Panc1 (cell line): ENCODE results near the gene PPP6R2. TPM values are rescaled to one million over a fixed set of nuclear protein-coding genes. Genes with fewer than 3 reads are reported as not detected.

Experiments used
- ATAC-seq: fragments of 200-7000 bp; cut with Tn5 transposase; 2 replicates; pipeline ENCODE4 v1.9.1; 2020; ENCODE audit warnings: mild to moderate bottlenecking, moderate library complexity
- BruUV-seq: library from RNA; stranded (reverse); fragments of 400-500 nt; replicated peaks from 2 replicates; lab custom pipeline; 2021; lab: Mats Ljungman, UMichigan
- CTCF ChIA-PET: fragments of 300-600 bp; sonication (Branson Sonifier 250); formaldehyde crosslinking; loops from one replicate; lab custom pipeline; 2022; ENCODE audit warnings: antibody characterized with exemption; lab: Charles Lee
- POLR2A ChIA-PET: fragments of 300-600 bp; sonication (Branson Sonifier 250); formaldehyde crosslinking; loops from one replicate; lab custom pipeline; 2022; ENCODE audit warnings: antibody characterized with exemption; lab: Charles Lee
- DNase-seq: peaks from one replicate; pipeline ENCODE4 v3.0.0-alpha.2; 2010; ENCODE audit warnings: low read depth, low spot score
- H3K27ac ChIP-seq: 2 replicates; pipeline ENCODE4 v1.5.1; 2011; ENCODE audit warnings: mild to moderate bottlenecking, low read length, inconsistent platforms
- H3K27me3 ChIP-seq: fragments of 200-500 bp; sonication (Bioruptor generic); 2 replicates; pipeline ENCODE4 v1.6.0; 2014; ENCODE audit warnings: low read length, inconsistent platforms; ENCODE audit not compliant: control insufficient read depth, insufficient read depth
- H3K36me3 ChIP-seq: fragments of 200-500 bp; sonication (Bioruptor generic); 2 replicates; pipeline ENCODE4 v1.5.1; 2014; ENCODE audit warnings: inconsistent platforms, mild to moderate bottlenecking, low read length, moderate library complexity; ENCODE audit not compliant: control insufficient read depth, insufficient read depth
- H3K4me1 ChIP-seq: 2 replicates; pipeline ENCODE4 v1.5.1; 2011; ENCODE audit warnings: inconsistent platforms, mild to moderate bottlenecking, low read length, moderate library complexity; ENCODE audit not compliant: control insufficient read depth, insufficient read depth
- H3K4me3 ChIP-seq, 2 experiments: 2 replicates each; pipeline ENCODE4 v1.5.1; 2011 to 2012; ENCODE audit warnings: low read depth in 2 of 2, low read length in 2 of 2, mild to moderate bottlenecking in 2 of 2, inconsistent platforms in 1 of 2, moderate library complexity in 1 of 2
- H3K9me3 ChIP-seq: fragments of 200-500 bp; sonication (Bioruptor generic); 2 replicates; pipeline ENCODE4 v1.5.1; 2014; ENCODE audit warnings: low read depth, mild to moderate bottlenecking, inconsistent platforms, low read length, moderate library complexity; ENCODE audit not compliant: control insufficient read depth, insufficient read depth
- CTCF ChIP-seq: fragments of 450-650 bp; IDR thresholded peaks from 2 replicates; pipeline ENCODE4 v1.5.1; 2017; ENCODE audit warnings: mild to moderate bottlenecking
- POLR2AphosphoS5 ChIP-seq: IDR thresholded peaks from 2 replicates; pipeline ENCODE4 v1.6.1; 2012; ENCODE audit warnings: mild to moderate bottlenecking, low read depth, low read length, moderate library complexity
- REST ChIP-seq, 2 experiments: IDR thresholded peaks; 2 replicates each; pipeline ENCODE4 v1.6.1; 2011 to 2012; ENCODE audit warnings: low read depth in 2 of 2, control low read depth in 1 of 2, low read length in 1 of 2, mild to moderate bottlenecking in 1 of 2, moderate library complexity in 1 of 2; ENCODE audit not compliant: insufficient read depth in 1 of 2
- SIN3A ChIP-seq: IDR thresholded peaks from 2 replicates; pipeline ENCODE4 v1.6.1; 2012; ENCODE audit warnings: low read depth, mild to moderate bottlenecking, low read length, moderate library complexity, borderline replicate concordance; ENCODE audit not compliant: insufficient read depth
- TCF7L2 ChIP-seq: IDR thresholded peaks from 2 replicates; pipeline ENCODE4 v1.6.1; 2011; ENCODE audit warnings: mild to moderate bottlenecking, low read depth, low read length, inconsistent platforms
- in situ Hi-C: cut with HindIII; loops from 2 replicates; pipeline ENCODE4 v1.10.0; 2016; ENCODE audit warnings: low sequenced_read_pairs, low pct_unique_long_range_greater_than_20kb
- intact Hi-C: fragments of 100-400 bp; cut with micrococcal nuclease; formaldehyde crosslinking; loops from one replicate; pipeline ENCODE4 v1.10.0; 2022; ENCODE audit not compliant: unreplicated experiment
- total RNA-seq: library from RNA; stranded (reverse); gene quantifications from one replicate; pipeline ENCODE4 v1.2.1, GENCODE V29; 2021; ENCODE audit not compliant: unreplicated experiment

The PPP6R2 gene
- total RNA-seq, 1 experiment from 2014 or later = 52.8 TPM

DNA sequence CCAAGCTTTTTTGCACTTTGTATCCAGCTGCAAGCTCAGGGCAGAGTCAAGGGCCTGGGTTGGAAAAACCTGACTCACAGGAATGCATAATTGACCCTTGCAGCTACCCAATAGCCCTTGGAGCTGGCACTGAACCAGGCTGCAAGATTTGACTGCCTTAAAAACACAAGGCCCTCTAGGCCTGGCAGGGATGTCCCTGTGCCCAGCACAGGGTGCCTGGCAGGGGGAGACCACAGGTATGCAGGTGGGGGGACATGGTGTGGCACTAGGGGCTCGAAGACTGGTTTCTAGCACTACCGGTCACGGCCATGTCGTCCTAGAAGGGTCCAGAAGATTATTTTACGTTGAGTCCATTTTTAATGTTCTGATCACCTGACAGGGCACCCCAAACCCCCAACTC is 101.5 kb downstream of the PPP6R2 start:
- in situ Hi-C loops = no loop called here
- H3K4me1 ChIP-seq = peaks cover 22% of the 10 kb centered on the region
- no peaks in the 10 kb centered on the region for H3K27me3 ChIP-seq
- no peak for TF ChIP-seq TCF7L2
- TF ChIP-seq POLR2AphosphoS5 = no peak; the same call in 1 of the 2 replicates
- TF ChIP-seq SIN3A = no peak
- TF ChIP-seq CTCF = no peak
- no peak for TF ChIP-seq REST (IDR thresholded peaks at IDR 0.05; ENCODE audit: insufficient read depth in 1 of 2, low read depth in 2 of 2, low read length in 1 of 2)
- peak overlapping the region; percentile 70 for H3K27ac ChIP-seq
- no peak overlapping the region for H3K4me3 ChIP-seq
- ATAC-seq (peak; percentile 38), DNase-seq (no peak)
- ChIA-PET POLR2A (interaction anchor here (0.5 to 0.7 kb wide), 2 partner anchors 192 to 250 kb away, joined by 3 to 5 read pairs; no protein-coding TSS in a partner anchor), CTCF (no interaction called here)
- BruUV-seq = no TSS peak
- no peaks in the 10 kb centered on the region for H3K9me3 ChIP-seq
- intact Hi-C loops = no loop called here
- no peaks in the 10 kb centered on the region for H3K36me3 ChIP-seq

GRCh38 chr22:50445071-50445879 is 102.1 kb downstream of the PPP6R2 start:
- POLR2A ChIA-PET = interaction anchor here (0.5 to 0.6 kb wide), 2 partner anchors 51 to 192 kb away, joined by 5 to 20 read pairs; no protein-coding TSS in a partner anchor
- peaks cover 22% of the 10 kb centered on the region for H3K4me1 ChIP-seq
- H3K27ac ChIP-seq = peak overlapping the region; percentile 70
- TF ChIP-seq REST (IDR thresholded peaks at IDR 0.05; ENCODE audit: insufficient read depth in 1 of 2, low read depth in 2 of 2, low read length in 1 of 2) (no peak), CTCF (no peak), POLR2AphosphoS5 (no peak), TCF7L2 (no peak), SIN3A (no peak)
- ATAC-seq = peak; percentile 27
- H3K36me3 ChIP-seq = no peaks in the 10 kb centered on the region
- DNase-seq = no peak
- BruUV-seq = TSS peak; percentile 71
- no peak overlapping the region for H3K4me3 ChIP-seq
- CTCF ChIA-PET = no interaction called here
- H3K27me3 ChIP-seq = no peaks in the 10 kb centered on the region
- no peaks in the 10 kb centered on the region for H3K9me3 ChIP-seq
- in situ Hi-C loops (no loop called here), intact Hi-C loops (no loop called here)
